ENCODE results near the gene ATP6V0A4. TPM values are rescaled to one million over a fixed set of nuclear protein-coding genes. Genes with fewer than 3 reads are reported as not detected.

Gene ATP6V0A4
- 0.09 to 0.34 TPM (median 0.28 TPM) in 5 replicates for total RNA-seq (2022; extraction: Qiagen RNA extraction; ENCODE audit: low read depth)

GRCh38 chr7:138797715-138798320 lies at the start of gene ATP6V0A4, which contains the start of gene TMEM213:
Gene ATP6V0A4 (minus strand): TSS chr7:138798196. CDS start chr7:138771247, 26,949 bp downstream.
Gene TMEM213 (plus strand): TSS chr7:138797994. CDS start chr7:138798105, 111 bp downstream.

GRCh38 chr7:138700857-138701536 lies 97.0 kb downstream of the ATP6V0A4 start, which contains the start of gene SVOPL:
Gene SVOPL (minus strand): TSS chr7:138701362. CDS start chr7:138679045, 22,317 bp downstream.

Other genes starting within 250 kb of the ATP6V0A4 start
- not detected in 5 replicates for gene SVOPL, start 96.8 kb downstream of the ATP6V0A4 start, total RNA-seq (2022; extraction: Qiagen RNA extraction; ENCODE audit: low read depth)
- gene TMEM213, start 202 bp downstream of the ATP6V0A4 start, total RNA-seq (2022; extraction: Qiagen RNA extraction; ENCODE audit: low read depth) = not detected in 5 replicates
- 4.2 to 8.6 TPM (median 6.5 TPM) in 5 replicates for gene KIAA1549, start 183.2 kb upstream of the ATP6V0A4 start, total RNA-seq (2022; extraction: Qiagen RNA extraction; ENCODE audit: low read depth)
- 4.2 to 9.8 TPM (median 6.5 TPM) in 5 replicates for gene ZC3HAV1L, start 237.8 kb upstream of the ATP6V0A4 start, total RNA-seq (2022; extraction: Qiagen RNA extraction; ENCODE audit: low read depth)